SK-N-SH treated with all-trans-retinoic acid at 6 μM for 48 hours (cell line): Measurements from ENCODE around the gene COL15A1.

ENCODE experiments used
- ARNTL ChIP-seq: fragments of 450-650 bp; formaldehyde crosslinking; IDR thresholded peaks from 2 replicates; pipeline ENCODE4 v1.5.0; 2020; ENCODE audit warnings: low read depth, mild to moderate bottlenecking, moderate library complexity, borderline replicate concordance
- CSDC2 ChIP-seq: fragments of 250-450 bp; sonication (Bioruptor Pico); IDR thresholded peaks from 2 replicates; pipeline ENCODE4 v1.5.0; 2020; ENCODE audit warnings: mild to moderate bottlenecking, moderate library complexity
- ESRRG ChIP-seq: fragments of 250-450 bp; sonication (Bioruptor Pico); IDR thresholded peaks from 2 replicates; pipeline ENCODE4 v1.6.1; 2021; ENCODE audit warnings: mild to moderate bottlenecking
- GLIS3 ChIP-seq: fragments of 250-450 bp; sonication (Bioruptor Pico); IDR thresholded peaks from 2 replicates; pipeline ENCODE4 v1.5.0; 2020; ENCODE audit warnings: mild to moderate bottlenecking, moderate library complexity
- PATZ1 ChIP-seq: fragments of 250-450 bp; sonication (Bioruptor Pico); IDR thresholded peaks from 2 replicates; pipeline ENCODE4 v1.8.0; 2020; ENCODE audit warnings: mild to moderate bottlenecking, moderate library complexity, borderline replicate concordance
- RARB ChIP-seq: fragments of 250-450 bp; sonication (Bioruptor Pico); IDR thresholded peaks from 2 replicates; pipeline ENCODE4 v1.8.0; 2021; ENCODE audit warnings: mild to moderate bottlenecking, moderate library complexity
- TCF4 ChIP-seq: fragments of 250-450 bp; sonication (Bioruptor Pico); IDR thresholded peaks from 2 replicates; pipeline ENCODE4 v1.8.0; 2021; ENCODE audit warnings: mild to moderate bottlenecking, moderate library complexity, borderline replicate concordance
- ZFP3 ChIP-seq: fragments of 250-450 bp; sonication (Bioruptor Pico); IDR thresholded peaks from 2 replicates; pipeline ENCODE4 v1.5.0; 2020; ENCODE audit warnings: mild to moderate bottlenecking, moderate library complexity
- ZFP30 ChIP-seq: fragments of 450-650 bp; formaldehyde crosslinking; IDR thresholded peaks from 2 replicates; pipeline ENCODE4 v1.5.0; 2022; ENCODE audit warnings: mild to moderate bottlenecking, moderate library complexity
- ZNF8 ChIP-seq: fragments of 450-650 bp; formaldehyde crosslinking; IDR thresholded peaks from 2 replicates; pipeline ENCODE4 v1.5.0; 2020; ENCODE audit warnings: mild to moderate bottlenecking, moderate library complexity
- TF ChIP-seq, protein P1 (sequence below): fragments of 250-450 bp; sonication (Bioruptor Pico); IDR thresholded peaks from 2 replicates; pipeline ENCODE4 v1.8.0; 2021; ENCODE audit warnings: low read depth, mild to moderate bottlenecking, moderate library complexity, borderline replicate concordance
- TF ChIP-seq, protein P2 (sequence below): fragments of 250-450 bp; sonication (Bioruptor Pico); IDR thresholded peaks from 2 replicates; pipeline ENCODE4 v1.5.1; 2021; ENCODE audit warnings: mild to moderate bottlenecking, moderate library complexity

GRCh38 chr9:99040911-99041582, 97.3 kb downstream of the COL15A1 start:
- TF ChIP-seq ZFP3 (CRISPR knock-in tag), result no peak
- no peak for TF ChIP-seq PATZ1 (CRISPR knock-in tag)
- TF ChIP-seq GLIS3, result no peak
- TF ChIP-seq, protein P1, sequence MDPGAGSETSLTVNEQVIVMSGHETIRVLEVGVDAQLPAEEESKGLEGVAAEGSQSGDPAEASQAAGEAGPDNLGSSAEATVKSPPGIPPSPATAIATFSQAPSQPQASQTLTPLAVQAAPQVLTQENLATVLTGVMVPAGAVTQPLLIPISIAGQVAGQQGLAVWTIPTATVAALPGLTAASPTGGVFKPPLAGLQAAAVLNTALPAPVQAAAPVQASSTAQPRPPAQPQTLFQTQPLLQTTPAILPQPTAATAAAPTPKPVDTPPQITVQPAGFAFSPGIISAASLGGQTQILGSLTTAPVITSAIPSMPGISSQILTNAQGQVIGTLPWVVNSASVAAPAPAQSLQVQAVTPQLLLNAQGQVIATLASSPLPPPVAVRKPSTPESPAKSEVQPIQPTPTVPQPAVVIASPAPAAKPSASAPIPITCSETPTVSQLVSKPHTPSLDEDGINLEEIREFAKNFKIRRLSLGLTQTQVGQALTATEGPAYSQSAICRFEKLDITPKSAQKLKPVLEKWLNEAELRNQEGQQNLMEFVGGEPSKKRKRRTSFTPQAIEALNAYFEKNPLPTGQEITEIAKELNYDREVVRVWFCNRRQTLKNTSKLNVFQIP (CRISPR knock-in tag), result no peak
- TF ChIP-seq RARB (CRISPR knock-in tag), result no peak
- TF ChIP-seq ESRRG (CRISPR knock-in tag), result no peak
- no peak for TF ChIP-seq TCF4 (CRISPR knock-in tag)
- TF ChIP-seq ZFP30 (CRISPR knock-in tag), result no peak
- no peak for TF ChIP-seq ZNF8 (CRISPR knock-in tag)
- TF ChIP-seq CSDC2 (CRISPR knock-in tag), result no peak
- TF ChIP-seq ARNTL (CRISPR knock-in tag), result no peak
- TF ChIP-seq, protein P2, sequence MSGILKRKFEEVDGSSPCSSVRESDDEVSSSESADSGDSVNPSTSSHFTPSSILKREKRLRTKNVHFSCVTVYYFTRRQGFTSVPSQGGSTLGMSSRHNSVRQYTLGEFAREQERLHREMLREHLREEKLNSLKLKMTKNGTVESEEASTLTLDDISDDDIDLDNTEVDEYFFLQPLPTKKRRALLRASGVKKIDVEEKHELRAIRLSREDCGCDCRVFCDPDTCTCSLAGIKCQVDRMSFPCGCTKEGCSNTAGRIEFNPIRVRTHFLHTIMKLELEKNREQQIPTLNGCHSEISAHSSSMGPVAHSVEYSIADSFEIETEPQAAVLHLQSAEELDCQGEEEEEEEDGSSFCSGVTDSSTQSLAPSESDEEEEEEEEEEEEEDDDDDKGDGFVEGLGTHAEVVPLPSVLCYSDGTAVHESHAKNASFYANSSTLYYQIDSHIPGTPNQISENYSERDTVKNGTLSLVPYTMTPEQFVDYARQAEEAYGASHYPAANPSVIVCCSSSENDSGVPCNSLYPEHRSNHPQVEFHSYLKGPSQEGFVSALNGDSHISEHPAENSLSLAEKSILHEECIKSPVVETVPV, result no peak
